Pons (tissue), 1 donor: ENCODE measurements around the gene RPL26.
"Not testable (repeated sequence)": the region's sequence is repeated elsewhere in the genome, so short reads cannot be mapped to it uniquely, and the experiment has no call there.

ENCODE experiments used
- DNase-seq: peaks from one replicate; pipeline ENCODE4 v3.0.0-alpha.2; 2016; ENCODE audit warnings: low spot score

The RPL26 gene

GRCh38 chr17:8365143-8365542 is 17.9 kb downstream of the RPL26 start:
- DNase-seq, result no peak

DNA sequence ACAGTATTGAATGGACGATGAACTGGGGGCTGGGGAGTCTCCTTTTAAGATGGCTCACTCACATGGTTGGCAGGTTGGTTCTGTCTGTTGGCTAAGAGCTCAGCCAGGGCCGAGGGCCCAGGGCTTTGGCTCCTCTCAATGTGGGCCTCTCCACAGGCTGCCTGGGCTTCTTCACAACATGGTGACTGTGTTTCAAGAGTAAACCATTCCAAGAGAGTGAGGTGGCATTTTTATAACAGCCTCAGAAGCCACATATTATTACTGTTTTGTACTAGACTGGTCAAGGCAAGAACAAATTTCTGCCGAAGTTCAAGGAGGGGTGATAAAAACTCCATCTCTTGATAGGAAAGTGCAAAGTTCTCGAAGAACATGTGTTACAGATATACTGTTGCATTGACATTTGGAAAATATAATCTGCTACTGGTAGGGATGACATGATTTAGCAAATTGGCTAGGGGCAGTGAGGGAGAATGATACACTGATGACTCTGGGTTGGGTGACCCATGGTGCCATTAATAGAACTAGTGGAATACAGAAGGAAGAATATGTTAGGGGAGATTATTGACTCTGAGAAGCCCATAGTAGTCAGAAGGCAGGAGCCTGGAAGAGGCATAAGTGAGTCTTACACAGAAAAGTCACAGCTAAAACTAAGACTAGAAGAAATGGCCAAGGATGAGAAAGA is 20.2 kb downstream of the RPL26 start:
- DNase-seq, result no peak

GRCh38 chr17:8360751-8361150 is 22.2 kb downstream of the RPL26 start:
- DNase-seq, result no peak

GRCh38 chr17:8360260-8360659 is 22.7 kb downstream of the RPL26 start:
- DNase-seq, result no peak

- DNase-seq, result peak; percentile 40
These were observed 23.2 kb downstream of the RPL26 start for GRCh38 chr17:8359769-8360168.

DNA sequence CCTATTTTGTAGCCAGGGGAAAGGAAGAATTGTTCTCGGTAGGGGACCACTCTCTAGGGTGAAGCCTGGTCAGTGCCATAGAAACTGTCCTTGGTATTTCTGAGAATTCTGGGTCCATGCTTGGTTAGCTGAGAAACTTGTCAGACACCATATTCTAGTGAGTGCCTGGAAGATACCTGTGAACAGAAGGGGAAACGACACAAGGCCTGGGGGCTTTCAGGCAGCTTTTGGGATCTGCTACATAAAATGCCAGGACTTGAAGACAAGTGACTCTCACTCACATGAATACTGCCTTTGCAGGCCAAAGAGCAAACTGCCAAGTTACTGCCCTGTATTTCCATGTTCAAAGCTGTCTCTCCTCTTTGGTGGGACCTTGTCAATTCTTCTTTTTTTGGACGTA is 25.1 kb downstream of the RPL26 start:
- no peak for DNase-seq

- no peak for DNase-seq
These were observed 28.8 kb downstream of the RPL26 start for GRCh38 chr17:8354236-8354635.

DNA sequence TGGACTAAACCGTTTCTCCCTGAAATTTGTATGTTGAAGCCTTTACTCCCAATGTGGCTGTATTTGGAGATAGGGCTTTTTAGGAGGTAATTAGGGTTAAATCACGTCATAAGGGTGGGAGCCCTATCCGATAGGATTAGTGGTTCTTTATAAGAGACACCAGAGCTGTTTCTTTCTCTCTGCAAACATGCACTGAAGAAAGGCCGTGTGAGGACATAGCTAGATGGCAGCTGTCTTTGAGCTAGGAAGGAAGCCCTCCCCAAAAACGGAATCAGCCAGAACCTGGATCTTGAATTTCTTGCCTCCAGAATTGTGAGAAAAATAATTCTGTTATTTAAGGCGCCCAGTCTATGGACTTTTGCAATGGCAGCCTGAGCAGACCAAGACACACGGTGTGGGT is 29.3 kb downstream of the RPL26 start:
- DNase-seq, result no peak

DNA sequence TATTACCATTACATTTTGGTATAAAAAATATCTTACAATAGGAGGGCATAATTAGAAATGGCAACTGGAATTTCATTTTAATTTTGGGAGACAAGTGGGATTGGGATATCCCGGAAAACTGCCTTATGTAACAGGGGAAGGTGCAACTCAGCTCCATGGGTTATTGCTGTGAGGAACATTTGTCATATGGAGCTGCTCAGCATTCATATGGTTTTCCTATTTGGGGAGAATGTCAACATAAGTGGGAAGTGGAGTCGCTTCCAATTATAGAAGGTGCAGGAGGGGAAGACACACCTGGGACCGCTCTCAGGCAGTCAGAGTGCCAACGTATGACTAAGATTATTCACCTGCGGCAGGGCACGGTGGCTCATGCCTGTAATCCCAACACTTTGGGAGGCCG is 32.7 kb downstream of the RPL26 start:
- no peak for DNase-seq

DNA sequence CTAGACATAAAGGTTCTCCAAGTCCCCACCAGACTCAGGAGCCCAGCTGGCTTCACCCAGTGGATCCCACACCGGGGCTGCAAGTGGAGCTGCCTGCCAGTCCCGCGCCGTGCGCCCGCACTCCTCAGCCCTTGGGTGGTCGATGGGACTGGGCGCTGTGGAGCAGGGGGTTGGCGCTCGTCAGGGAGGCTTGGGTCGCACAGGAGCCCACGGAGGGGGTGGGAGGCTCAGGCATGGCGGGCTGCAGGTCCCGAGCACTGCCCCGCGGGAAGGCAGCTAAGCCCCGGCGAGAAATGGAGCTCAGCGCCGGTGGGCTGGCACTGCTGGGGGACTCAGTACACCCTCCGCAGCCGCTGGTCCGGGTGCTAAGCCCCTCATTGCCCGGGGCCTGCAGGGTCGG is 36.0 kb downstream of the RPL26 start:
- not testable (repeated sequence) for DNase-seq

- DNase-seq, result no peak
These were observed 36.9 kb downstream of the RPL26 start for GRCh38 chr17:8345951-8346665.

DNA sequence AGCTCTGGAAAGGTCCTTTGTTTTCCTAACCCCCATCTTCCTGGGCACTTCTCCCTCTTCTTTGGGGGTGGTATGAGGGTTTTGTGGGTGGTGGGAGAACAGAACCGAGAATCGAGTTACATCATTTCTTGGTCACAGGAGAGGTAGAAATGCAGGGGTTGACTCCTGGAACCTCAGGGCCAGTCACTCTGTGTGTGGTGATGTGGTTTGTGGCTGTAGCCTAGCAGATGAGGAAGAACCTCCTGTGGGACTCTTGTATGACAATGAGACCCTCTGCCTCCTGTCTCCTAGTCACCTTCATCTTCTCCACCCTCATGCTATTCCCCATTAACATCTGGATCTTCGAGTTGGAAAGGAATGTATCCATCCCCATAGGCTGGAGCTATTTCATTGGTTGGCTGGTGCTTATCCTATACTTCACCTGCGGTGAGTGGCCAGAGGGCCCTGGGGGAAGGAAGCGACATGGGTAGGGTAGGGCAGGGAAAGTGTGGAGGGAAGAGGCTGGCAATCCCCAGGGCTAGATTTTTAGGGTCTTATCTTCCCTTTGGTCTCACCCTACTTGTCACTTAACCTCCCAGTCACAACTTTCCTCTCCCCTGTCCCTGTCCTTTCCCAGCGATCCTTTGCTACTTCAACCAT is 37.8 kb downstream of the RPL26 start:
- no peak for DNase-seq

- DNase-seq, result no peak
These were observed 41.5 kb downstream of the RPL26 start for GRCh38 chr17:8341456-8341855.

DNA sequence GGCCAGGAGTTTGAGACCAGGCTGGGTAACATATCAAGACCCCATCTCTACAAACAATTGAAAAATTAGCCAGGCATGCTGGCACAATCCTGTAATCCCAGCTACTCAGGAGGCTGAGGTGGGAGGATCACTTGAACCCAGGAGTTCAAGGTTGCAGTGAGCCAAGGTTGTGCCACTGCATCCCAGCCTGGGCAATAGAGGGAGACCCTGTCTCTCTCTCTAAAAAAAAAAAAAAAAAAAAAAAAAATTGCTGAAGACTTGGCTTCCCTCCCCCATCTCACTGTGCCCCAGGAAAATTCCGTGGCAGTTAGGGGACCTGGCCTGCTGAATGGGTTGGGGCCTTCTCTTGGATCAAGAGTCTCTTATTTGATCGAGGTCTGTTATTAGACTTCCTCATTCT is 43.5 kb downstream of the RPL26 start, which contains the start of gene ODF4:
Gene ODF4, plus strand, starts transcription at position 301 of the 400 bp plus-strand sequence. CDS start 212 bp downstream, outside the sequence.
- no peak for DNase-seq

DNA sequence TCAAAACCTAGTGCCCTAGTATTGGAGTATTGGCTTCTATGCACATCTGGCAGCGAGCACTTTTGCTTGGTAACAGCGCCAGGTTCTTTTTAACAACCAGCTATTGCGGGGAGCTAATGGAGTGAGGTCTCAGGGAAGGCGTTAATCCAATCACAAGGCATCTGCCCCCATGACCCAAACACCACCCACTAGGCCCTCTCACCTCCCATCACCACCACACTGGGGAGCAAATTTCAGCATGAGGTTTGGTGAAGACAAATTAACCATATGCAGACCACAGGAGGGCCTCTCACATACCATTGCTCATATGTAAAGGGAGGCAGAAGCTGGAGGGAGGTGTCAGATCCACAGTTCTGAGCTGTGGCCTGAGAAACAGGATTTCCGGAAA is 44.2 kb downstream of the RPL26 start:
- DNase-seq, result no peak

- no peak for DNase-seq
These were observed 44.9 kb downstream of the RPL26 start for GRCh38 chr17:8337802-8338752.

DNA sequence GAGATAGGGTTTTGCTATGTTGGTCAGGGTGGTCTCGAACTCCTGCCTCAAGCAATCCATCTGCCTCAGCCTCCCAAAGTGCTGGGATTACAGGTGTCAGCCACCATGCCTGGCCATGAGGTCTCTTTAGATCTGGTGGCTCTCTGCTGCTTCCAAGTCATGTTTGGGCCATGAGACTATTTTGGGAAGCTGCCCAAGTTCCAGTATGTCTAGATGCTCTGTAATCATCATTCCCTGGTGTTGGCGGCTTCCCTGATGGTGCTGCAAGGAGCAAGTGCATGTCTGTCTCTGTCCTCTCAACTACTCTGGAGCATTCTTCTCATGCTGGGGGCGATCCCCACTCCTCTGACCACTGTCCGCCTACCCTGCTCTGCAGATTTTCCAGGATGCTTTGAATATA is 49.7 kb downstream of the RPL26 start:
- no peak for DNase-seq

GRCh38 chr17:8332688-8333087 is 50.3 kb downstream of the RPL26 start:
- DNase-seq, result no peak

- DNase-seq, result no peak
These were observed 50.9 kb downstream of the RPL26 start for GRCh38 chr17:8332128-8332527.
